ENCODE results near the gene PAPOLA. TPM values are rescaled to one million over a fixed set of nuclear protein-coding genes. Genes with fewer than 3 reads are reported as not detected.
A peak's percentile ranks its signal among the peaks of the same experiment; 100 is the strongest.
"Not testable (repeated sequence)": the region's sequence is repeated elsewhere in the genome, so short reads cannot be mapped to it uniquely, and the experiment has no call there.

Gene PAPOLA
- total and polyA plus RNA-seq, 4 donors = 48.4 to 184 (median 116) TPM

DNA sequence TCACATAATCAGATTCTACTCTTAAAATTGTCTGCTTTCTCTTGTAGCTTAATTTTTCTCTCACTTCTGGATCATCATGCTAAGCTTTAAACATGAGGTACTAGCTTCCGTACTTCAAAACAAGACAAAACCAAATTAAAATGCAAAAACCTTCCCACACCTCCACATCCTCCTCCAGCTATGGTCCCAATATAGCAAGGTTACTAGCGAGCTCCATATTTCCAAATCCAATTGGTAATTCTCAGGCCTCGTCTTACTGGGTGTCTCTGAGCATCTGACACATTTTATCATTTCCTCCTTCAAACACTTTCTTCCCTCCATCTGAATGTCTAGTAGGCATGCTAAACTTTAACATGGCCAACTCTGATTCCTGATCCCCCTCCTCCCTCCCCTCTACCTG lies 7.9 kb upstream of the PAPOLA start:
- H3K4me3 ChIP-seq (ENCODE audit: low read length in 2 of 2) = no peak overlapping the region
- DNase-seq = no peak
- intact Hi-C loops (cut with DNase I) = no loop called here
- H3K27me3 ChIP-seq (ENCODE audit: control insufficient read depth in 1 of 2, insufficient read depth in 2 of 2, low read length in 1 of 2) = no peaks in the 10 kb centered on the region
- no peaks in the 10 kb centered on the region for H3K9me3 ChIP-seq (ENCODE audit: control insufficient read depth, low read length)
- no peak overlapping the region for H3K27ac ChIP-seq (ENCODE audit: low read depth in 1 of 2, low read length in 2 of 2)
- WGBS, 2 donors = 93 to 94% methylated on average over 3 of the region's 3 CpGs
- no peaks in the 10 kb centered on the region for H3K36me3 ChIP-seq (ENCODE audit: control insufficient read depth in 1 of 2, insufficient read depth in 2 of 2, low read length in 1 of 2)
- no peak for ATAC-seq (ENCODE audit: low FRiP score)
- no peaks in the 10 kb centered on the region for H3K4me1 ChIP-seq (ENCODE audit: control insufficient read depth in 1 of 2, insufficient read depth in 2 of 2, low read length in 2 of 2)

DNA sequence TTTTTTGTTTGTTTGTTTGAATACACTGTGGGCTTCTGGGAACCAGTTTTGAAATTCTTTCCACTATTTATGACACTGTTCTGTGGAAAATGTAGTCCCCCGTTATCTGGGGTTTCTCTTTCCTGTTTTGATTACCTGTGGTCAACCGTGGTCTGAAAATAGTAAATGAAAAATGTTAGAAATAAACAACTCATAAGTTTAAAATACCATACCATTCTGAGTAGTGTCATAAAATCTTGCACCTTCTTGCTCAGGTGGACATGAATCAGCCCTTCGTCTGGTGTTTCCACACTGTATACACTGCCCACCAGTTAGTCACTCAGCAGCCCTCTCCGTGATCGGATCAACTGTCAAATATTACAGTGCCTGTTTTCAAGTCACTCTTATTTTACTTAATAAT lies 5.1 kb upstream of the PAPOLA start:
- H3K36me3 ChIP-seq (ENCODE audit: control insufficient read depth in 1 of 2, insufficient read depth in 2 of 2, low read length in 1 of 2) = no peaks in the 10 kb centered on the region
- H3K9me3 ChIP-seq (ENCODE audit: control insufficient read depth, low read length) = no peaks in the 10 kb centered on the region
- H3K27me3 ChIP-seq (ENCODE audit: control insufficient read depth in 1 of 2, insufficient read depth in 2 of 2, low read length in 1 of 2) = no peaks in the 10 kb centered on the region
- H3K4me1 ChIP-seq (ENCODE audit: control insufficient read depth in 1 of 2, insufficient read depth in 2 of 2, low read length in 2 of 2) = no peaks in the 10 kb centered on the region
- H3K4me3 ChIP-seq (ENCODE audit: low read length in 2 of 2) = no peak overlapping the region
- H3K27ac ChIP-seq (ENCODE audit: low read depth in 1 of 2, low read length in 2 of 2) = no peak overlapping the region
- 60 to 67% methylated on average over 5 of the region's 5 CpGs for WGBS, 2 donors
- DNase-seq = no peak
- ATAC-seq (ENCODE audit: low FRiP score) = no peak
- intact Hi-C loops (cut with DNase I) = no loop called here

DNA sequence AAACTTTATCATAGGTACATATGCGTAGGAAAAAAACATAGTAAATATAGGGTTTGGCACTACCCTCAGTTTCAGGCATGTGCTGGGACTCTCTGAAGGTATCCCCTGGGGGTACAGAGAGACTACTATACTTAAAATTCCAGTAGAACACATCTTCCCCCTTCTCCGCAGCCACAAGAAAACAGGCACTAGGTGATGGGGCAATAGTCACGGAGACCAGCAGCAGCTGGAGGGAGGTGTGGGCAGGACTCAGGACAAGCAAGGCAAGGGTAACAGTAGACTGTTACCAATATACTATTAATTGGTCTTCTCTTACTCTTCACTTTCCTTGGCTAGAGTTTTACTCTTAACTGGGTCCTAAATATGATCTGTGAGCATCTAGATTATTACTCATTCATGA lies 4.6 kb upstream of the PAPOLA start:
- 81 to 83% methylated on average over 3 of the region's 3 CpGs for WGBS, 2 donors
- H3K36me3 ChIP-seq (ENCODE audit: control insufficient read depth in 1 of 2, insufficient read depth in 2 of 2, low read length in 1 of 2) = no peaks in the 10 kb centered on the region
- H3K27me3 ChIP-seq (ENCODE audit: control insufficient read depth in 1 of 2, insufficient read depth in 2 of 2, low read length in 1 of 2) = no peaks in the 10 kb centered on the region
- intact Hi-C loops (cut with DNase I) = no loop called here
- H3K4me1 ChIP-seq (ENCODE audit: control insufficient read depth in 1 of 2, insufficient read depth in 2 of 2, low read length in 2 of 2) = no peaks in the 10 kb centered on the region
- no peaks in the 10 kb centered on the region for H3K9me3 ChIP-seq (ENCODE audit: control insufficient read depth, low read length)
- H3K27ac ChIP-seq (ENCODE audit: low read depth in 1 of 2, low read length in 2 of 2) = no peak overlapping the region
- no peak for ATAC-seq (ENCODE audit: low FRiP score)
- H3K4me3 ChIP-seq (ENCODE audit: low read length in 2 of 2) = no peak overlapping the region
- DNase-seq = no peak

DNA sequence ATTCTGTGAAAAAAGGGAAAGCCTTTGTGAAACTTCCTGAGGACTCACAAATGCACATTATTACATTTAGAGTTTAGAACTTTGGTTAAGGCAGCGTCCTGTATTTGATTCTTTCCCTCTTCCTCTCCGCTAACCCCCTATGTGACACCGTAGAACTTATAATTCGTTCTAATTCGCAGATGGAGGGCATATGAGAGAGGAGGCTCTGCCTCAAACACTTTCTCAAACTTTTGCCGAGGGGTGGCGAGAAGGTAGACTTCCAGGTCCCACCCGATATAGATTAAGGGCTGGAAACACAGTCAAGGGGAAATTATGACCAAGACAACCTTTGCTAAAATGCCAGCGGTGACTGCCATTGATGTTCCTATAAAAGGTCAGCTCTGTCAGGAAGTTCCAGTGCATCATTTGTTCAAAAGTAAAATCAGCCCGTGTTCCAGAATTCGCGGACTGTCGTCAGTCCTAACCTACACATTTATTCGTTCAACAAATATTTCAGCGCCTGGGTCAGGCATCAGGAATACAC lies 904 bp upstream of the PAPOLA start:
- DNase-seq = no peak
- H3K27me3 ChIP-seq (ENCODE audit: control insufficient read depth in 1 of 2, insufficient read depth in 2 of 2, low read length in 1 of 2) = no peaks in the 10 kb centered on the region
- H3K27ac ChIP-seq (ENCODE audit: low read depth in 1 of 2, low read length in 2 of 2) = peak overlapping the region in 1 of 2 donors; percentile 45
- intact Hi-C loops (cut with DNase I) = no loop called here
- 15% methylated on average over 15 of the region's 15 CpGs for WGBS, 2 donors
- no peaks in the 10 kb centered on the region for H3K9me3 ChIP-seq (ENCODE audit: control insufficient read depth, low read length)
- H3K4me3 ChIP-seq (ENCODE audit: low read length in 2 of 2) = peak overlapping the region; percentile 47 to 82
- ATAC-seq (ENCODE audit: low FRiP score) = no peak
- no peaks in the 10 kb centered on the region for H3K36me3 ChIP-seq (ENCODE audit: control insufficient read depth in 1 of 2, insufficient read depth in 2 of 2, low read length in 1 of 2)
- peaks cover 0 to 3% of the 10 kb centered on the region in 2 donors for H3K4me1 ChIP-seq (ENCODE audit: control insufficient read depth in 1 of 2, insufficient read depth in 2 of 2, low read length in 2 of 2)

DNA sequence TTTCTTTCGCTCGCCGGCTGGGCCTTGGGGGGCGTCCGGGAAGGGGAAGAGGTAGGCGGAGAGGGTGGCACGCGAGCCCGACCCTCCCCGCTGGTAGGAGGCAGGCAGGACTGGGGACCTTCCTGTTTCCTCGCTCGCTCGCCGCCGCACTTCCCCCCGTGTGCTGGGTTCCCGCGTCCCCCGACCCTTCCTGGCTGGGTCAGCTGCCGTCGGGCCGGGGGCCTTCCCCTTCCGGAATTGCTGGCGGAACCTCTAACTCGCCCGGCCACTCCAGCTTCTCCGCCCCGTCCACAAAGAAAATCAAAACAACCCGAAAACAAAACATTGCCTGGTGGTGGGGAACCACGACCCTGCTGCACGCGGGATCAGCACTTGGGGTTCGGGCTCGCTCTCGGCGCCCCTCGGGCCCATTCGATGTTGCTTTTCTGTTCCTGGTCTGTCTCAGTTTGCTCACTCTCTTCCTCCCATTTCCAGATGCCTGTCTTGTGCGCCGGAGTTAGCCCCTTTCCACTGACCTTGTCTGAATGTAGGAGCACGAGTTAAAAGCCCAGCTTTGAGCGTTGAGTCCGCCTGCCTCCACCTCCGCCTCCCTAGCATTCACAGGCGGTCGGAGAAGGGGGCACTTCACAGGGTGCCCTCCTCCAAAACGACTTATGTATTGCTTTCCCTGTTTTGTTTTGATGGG lies 581 bp downstream of the PAPOLA start:
- Histone ChIP-seq H3K27ac (ENCODE audit: low read depth in 1 of 2, low read length in 2 of 2) (peak overlapping the region; percentile 47 to 81), H3K4me3 (ENCODE audit: low read length in 2 of 2) (peak overlapping the region; percentile 47 to 82), H3K27me3 (ENCODE audit: control insufficient read depth in 1 of 2, insufficient read depth in 2 of 2, low read length in 1 of 2) (no peaks in the 10 kb centered on the region), H3K9me3 (ENCODE audit: control insufficient read depth, low read length) (no peaks in the 10 kb centered on the region), H3K36me3 (ENCODE audit: control insufficient read depth in 1 of 2, insufficient read depth in 2 of 2, low read length in 1 of 2) (no peaks in the 10 kb centered on the region), H3K4me1 (ENCODE audit: control insufficient read depth in 1 of 2, insufficient read depth in 2 of 2, low read length in 2 of 2) (peaks cover 0 to 3% of the 10 kb centered on the region in 2 donors)
- ATAC-seq (ENCODE audit: low FRiP score) (peak; percentile 79), DNase-seq (peak; percentile 83 to 87)
- intact Hi-C loops (cut with DNase I) = no loop called here
- 0% methylated on average over 42 to 47 of the region's 47 CpGs for WGBS, 2 donors

DNA sequence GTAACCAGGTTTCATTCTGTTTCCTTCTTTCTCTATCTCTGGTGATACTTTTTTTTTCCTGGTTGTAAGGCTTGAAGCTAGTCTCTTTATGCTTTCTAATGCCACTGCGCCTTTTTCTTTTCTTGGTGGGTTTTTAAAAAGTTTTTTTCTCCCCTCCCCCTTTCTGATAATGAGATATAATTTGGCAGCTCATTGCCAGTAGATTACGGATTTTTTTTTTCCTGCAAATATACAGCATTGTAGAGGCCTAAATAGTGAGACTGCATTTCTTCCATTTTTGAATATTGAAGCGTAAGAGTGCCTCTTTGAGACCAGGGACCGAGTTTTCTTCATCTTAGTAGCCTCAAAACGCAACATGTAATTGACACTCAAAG lies 1.1 kb downstream of the PAPOLA start:
- peaks cover 0 to 3% of the 10 kb centered on the region in 2 donors for H3K4me1 ChIP-seq (ENCODE audit: control insufficient read depth in 1 of 2, insufficient read depth in 2 of 2, low read length in 2 of 2)
- H3K27me3 ChIP-seq (ENCODE audit: control insufficient read depth in 1 of 2, insufficient read depth in 2 of 2, low read length in 1 of 2) = no peaks in the 10 kb centered on the region
- H3K4me3 ChIP-seq (ENCODE audit: low read length in 2 of 2) = peak overlapping the region; percentile 47 to 82
- no peak for DNase-seq
- no peak for ATAC-seq (ENCODE audit: low FRiP score)
- intact Hi-C loops (cut with DNase I) = no loop called here
- H3K9me3 ChIP-seq (ENCODE audit: control insufficient read depth, low read length) = no peaks in the 10 kb centered on the region
- H3K36me3 ChIP-seq (ENCODE audit: control insufficient read depth in 1 of 2, insufficient read depth in 2 of 2, low read length in 1 of 2) = no peaks in the 10 kb centered on the region
- 5 to 8% methylated on average over 5 of the region's 5 CpGs for WGBS, 2 donors
- H3K27ac ChIP-seq (ENCODE audit: low read depth in 1 of 2, low read length in 2 of 2) = no peak overlapping the region

DNA sequence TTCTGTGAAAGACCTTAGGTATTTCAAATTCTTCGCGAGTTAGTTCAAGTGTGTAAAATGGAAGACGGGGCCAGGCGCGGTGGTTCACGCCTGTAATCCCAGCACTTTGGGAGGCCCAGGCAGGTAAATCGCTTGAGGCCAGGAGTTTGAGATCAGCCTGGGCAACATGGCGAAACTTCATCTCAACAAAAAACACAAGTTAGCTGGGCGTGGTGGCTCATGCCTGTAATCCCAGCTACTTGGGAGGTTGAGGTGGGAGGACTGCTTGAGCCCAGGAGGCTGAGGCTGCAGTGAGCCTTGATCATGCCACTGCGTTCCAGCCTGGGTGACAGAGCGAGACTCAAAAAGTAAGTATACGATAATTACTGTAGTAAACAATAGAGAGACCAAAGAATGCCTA lies 2.2 kb downstream of the PAPOLA start:
- intact Hi-C loops (cut with DNase I); H3K9me3 ChIP-seq (ENCODE audit: control insufficient read depth, low read length): not testable (repeated sequence)

DNA sequence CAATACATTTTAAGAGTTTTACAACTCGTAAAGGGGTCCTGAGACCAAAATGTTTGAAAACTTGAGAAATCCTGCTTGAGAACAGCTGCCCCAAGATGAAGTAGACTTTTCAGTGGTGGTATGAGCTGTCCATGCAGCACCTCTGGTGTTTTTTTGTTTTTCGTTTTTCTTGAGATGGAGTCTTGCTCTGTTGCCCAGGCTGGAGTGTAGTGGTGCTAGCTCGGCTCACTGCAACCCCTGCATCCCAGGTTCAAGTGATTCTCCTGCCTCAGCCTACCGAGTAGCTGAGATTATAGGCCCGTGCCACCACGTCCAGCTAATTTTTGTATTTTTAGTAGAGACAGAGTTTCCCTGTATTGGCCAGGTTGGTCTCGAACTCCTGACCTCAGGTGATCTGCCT lies 5.5 kb downstream of the PAPOLA start:
- H3K4me3 ChIP-seq (ENCODE audit: low read length in 2 of 2) = no peak overlapping the region
- intact Hi-C loops (cut with DNase I) = no loop called here
- H3K27ac ChIP-seq (ENCODE audit: low read depth in 1 of 2, low read length in 2 of 2) = no peak overlapping the region
- H3K36me3 ChIP-seq (ENCODE audit: control insufficient read depth in 1 of 2, insufficient read depth in 2 of 2, low read length in 1 of 2) = no peaks in the 10 kb centered on the region
- H3K27me3 ChIP-seq (ENCODE audit: control insufficient read depth in 1 of 2, insufficient read depth in 2 of 2, low read length in 1 of 2) = no peaks in the 10 kb centered on the region
- no peak for DNase-seq
- H3K9me3 ChIP-seq (ENCODE audit: control insufficient read depth, low read length) = no peaks in the 10 kb centered on the region
- peaks cover 4% of the 10 kb centered on the region in 2 donors for H3K4me1 ChIP-seq (ENCODE audit: control insufficient read depth in 1 of 2, insufficient read depth in 2 of 2, low read length in 2 of 2)
- ATAC-seq (ENCODE audit: low FRiP score) = no peak
- WGBS, 2 donors = 94 to 95% methylated on average over 7 of the region's 7 CpGs

More for the DNA sequence above, 2.2 kb downstream of the PAPOLA start:
- ATAC-seq (ENCODE audit: low FRiP score); H3K4me1 ChIP-seq (ENCODE audit: control insufficient read depth in 1 of 2, insufficient read depth in 2 of 2, low read length in 2 of 2); H3K27ac ChIP-seq (ENCODE audit: low read depth in 1 of 2, low read length in 2 of 2); DNase-seq; H3K36me3 ChIP-seq (ENCODE audit: control insufficient read depth in 1 of 2, insufficient read depth in 2 of 2, low read length in 1 of 2); H3K4me3 ChIP-seq (ENCODE audit: low read length in 2 of 2); H3K27me3 ChIP-seq (ENCODE audit: control insufficient read depth in 1 of 2, insufficient read depth in 2 of 2, low read length in 1 of 2): not testable (repeated sequence)
- whole genome bisulfite sequencing, 2 donors = 94 to 95% methylated on average over 12 of the region's 12 CpGs

DNA sequence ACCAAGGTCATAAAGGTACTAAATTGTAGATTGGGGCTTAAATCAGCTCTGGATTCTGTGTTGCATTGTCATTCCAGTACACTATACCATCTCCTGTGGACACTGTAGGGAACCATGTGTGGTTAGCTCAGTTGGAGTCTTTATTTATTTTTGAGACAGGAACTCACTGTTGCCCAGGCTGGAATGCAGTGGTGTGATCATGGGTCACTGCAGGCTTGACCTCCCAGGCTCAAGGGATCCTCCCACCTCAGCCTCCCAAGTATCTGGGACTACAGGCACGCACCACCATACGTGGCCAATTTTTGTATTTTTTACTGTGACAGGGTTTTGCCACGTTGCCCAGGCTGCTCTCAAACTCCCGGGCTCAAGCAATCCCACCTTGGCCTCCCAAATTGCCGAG lies 6.7 kb downstream of the PAPOLA start:
- H3K4me1 ChIP-seq (ENCODE audit: control insufficient read depth in 1 of 2, insufficient read depth in 2 of 2, low read length in 2 of 2) = peaks cover 4 to 6% of the 10 kb centered on the region in 2 donors
- no peaks in the 10 kb centered on the region for H3K9me3 ChIP-seq (ENCODE audit: control insufficient read depth, low read length)
- H3K4me3 ChIP-seq (ENCODE audit: low read length in 2 of 2) = no peak overlapping the region
- H3K27me3 ChIP-seq (ENCODE audit: control insufficient read depth in 1 of 2, insufficient read depth in 2 of 2, low read length in 1 of 2) = no peaks in the 10 kb centered on the region
- intact Hi-C loops (cut with DNase I) = no loop called here
- WGBS, 2 donors = 78 to 92% methylated on average over 5 of the region's 5 CpGs
- no peak overlapping the region for H3K27ac ChIP-seq (ENCODE audit: low read depth in 1 of 2, low read length in 2 of 2)
- no peaks in the 10 kb centered on the region for H3K36me3 ChIP-seq (ENCODE audit: control insufficient read depth in 1 of 2, insufficient read depth in 2 of 2, low read length in 1 of 2)
- DNase-seq (no peak), ATAC-seq (ENCODE audit: low FRiP score) (no peak)

Data from aorta (tissue), 5 donors.